SIG-M5 treated with dmso at 0.1 percent for 504 hours (cell line): ENCODE data around the gene ITM2C.
A peak's percentile ranks its signal among the peaks of the same experiment; 100 is the strongest.

Experiments used
- DNase-seq: peaks from one replicate; lab custom pipeline; 2025; ENCODE audit not compliant: unreplicated experiment; lab: John Stamatoyannopoulos, UW

The ITM2C gene

GRCh38 chr2:230906471-230907230 is 41.9 kb downstream of the ITM2C start:
- no peak for DNase-seq

GRCh38 chr2:230907361-230908091 is 42.8 kb downstream of the ITM2C start:
- DNase-seq, result no peak

GRCh38 chr2:230908092-230908594 is 43.4 kb downstream of the ITM2C start:
- DNase-seq, result no peak

- DNase-seq, result peak; percentile 92
Observed at GRCh38 chr2:230908595-230909191, 44.0 kb downstream of the ITM2C start.

DNA sequence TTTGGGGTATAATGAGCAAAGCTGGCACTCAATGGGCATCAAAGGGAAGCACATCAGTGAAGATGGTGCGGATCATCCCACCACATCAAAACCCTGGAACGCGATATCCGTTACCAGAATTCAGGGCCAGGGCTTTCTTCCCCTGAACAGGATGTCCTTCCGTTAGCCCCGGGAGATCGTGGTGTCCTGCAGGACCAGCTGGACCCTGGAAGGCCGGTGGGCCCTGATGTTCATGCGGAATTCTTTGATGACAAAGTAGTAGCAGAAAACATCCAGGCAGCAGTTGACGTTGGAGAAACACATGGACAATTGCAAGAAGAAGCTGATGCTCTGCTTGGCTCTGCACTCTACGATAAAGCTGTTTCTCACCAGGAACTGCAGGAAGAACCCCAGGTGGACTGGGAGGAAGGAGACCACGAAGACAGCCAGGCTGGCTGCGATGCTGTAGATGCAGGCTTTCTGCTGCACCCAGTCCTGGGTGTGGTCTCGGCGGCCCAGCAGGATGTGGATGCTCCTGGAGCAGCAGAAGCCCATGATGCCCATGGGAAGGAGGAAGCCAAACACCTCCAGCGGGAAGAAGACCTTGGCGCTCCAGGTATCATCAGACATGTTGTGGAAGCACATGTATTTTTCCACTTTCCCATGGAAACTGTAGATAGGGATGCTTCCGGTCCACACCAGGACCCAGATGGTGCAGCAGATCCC is 45.3 kb downstream of the ITM2C start:
- DNase-seq, result no peak

GRCh38 chr2:230910546-230911177 is 45.9 kb downstream of the ITM2C start:
- DNase-seq, result no peak

- no peak for DNase-seq
Observed at GRCh38 chr2:230912046-230912445, 47.3 kb downstream of the ITM2C start.

DNA sequence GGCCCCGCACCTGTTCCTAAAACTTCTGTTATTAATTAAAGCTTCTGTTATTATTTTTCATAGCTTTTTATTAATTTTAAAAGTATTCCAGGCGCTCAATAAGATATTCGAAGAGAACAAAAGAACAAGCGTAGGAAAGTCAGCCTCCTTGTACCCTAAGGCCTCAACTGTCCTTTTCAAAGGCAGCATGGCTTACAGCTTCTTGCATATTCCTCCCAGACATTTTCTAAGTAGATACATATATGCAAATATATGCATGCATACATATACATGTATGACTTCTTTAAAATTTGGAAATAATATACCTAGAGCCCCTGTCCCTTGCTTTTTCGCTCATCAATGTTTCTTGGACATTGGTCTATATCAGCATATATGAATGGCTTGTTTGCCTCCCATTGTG is 48.0 kb downstream of the ITM2C start:
- DNase-seq, result no peak

- DNase-seq, result peak; percentile 89
Observed at GRCh38 chr2:230913406-230914143, 48.8 kb downstream of the ITM2C start.

GRCh38 chr2:230914886-230915285 is 50.1 kb downstream of the ITM2C start:
- no peak for DNase-seq

- no peak for DNase-seq
Observed at GRCh38 chr2:230915319-230915718, 50.6 kb downstream of the ITM2C start.

DNA sequence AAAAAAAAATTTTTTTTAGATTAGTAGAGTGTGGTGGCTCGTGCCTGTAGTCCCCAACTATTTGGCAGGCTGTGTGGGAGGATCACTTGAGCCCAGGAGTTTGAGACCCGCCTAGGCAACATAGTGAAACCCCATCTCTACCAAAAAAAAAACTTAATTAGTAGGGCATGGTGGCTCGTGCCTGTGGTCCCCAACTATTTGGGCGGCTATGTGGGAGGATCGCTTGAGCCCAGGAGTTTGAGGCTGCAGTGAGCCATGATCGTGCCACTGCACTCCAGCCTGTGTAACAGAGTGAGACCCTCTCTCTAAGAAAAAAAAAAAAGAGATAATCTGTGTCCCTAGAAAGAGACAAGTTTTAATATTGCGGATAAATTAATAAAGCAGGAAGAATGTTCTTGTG is 51.5 kb downstream of the ITM2C start:
- no peak for DNase-seq

GRCh38 chr2:230919240-230919639 is 54.5 kb downstream of the ITM2C start:
- no peak for DNase-seq

DNA sequence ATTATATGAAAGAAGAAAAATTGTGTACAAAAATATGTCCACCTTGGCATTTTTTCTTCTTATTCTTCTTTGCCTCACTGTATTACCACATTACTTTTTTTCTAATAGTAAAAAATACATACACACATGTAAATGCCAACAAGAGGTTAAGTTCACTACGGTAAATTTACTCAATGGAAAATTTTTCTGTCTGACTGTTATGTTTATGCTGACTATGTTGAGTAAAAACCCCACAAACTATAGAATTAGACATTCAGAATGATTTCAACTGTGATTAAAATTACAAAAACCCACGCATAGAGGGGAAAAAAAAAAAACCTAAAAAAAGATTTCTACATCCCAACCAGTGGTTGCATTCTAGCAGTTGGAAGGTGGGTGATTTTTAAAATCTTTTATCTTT is 54.9 kb downstream of the ITM2C start:
- DNase-seq, result no peak

DNA sequence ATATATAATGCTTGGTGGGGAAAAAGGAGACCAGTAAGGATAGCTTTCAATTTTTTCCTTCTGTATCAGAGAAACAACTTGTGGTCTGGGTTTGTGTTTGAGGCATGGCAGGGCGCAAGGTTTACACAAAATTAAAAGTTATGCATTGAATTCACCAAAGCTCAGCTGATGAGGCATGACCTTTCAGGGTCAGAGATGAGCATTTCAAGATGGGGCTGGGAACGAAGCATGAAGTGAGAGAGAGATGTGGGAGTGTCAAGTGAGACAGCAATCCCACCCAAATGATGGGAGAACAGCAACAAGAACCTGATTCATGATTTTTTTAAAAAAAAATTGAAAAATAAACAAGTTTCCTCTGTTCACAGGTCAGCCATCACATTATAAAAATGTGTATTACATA is 55.4 kb downstream of the ITM2C start:
- DNase-seq, result no peak

GRCh38 chr2:230921806-230922595 is 57.3 kb downstream of the ITM2C start:
- DNase-seq, result no peak

DNA sequence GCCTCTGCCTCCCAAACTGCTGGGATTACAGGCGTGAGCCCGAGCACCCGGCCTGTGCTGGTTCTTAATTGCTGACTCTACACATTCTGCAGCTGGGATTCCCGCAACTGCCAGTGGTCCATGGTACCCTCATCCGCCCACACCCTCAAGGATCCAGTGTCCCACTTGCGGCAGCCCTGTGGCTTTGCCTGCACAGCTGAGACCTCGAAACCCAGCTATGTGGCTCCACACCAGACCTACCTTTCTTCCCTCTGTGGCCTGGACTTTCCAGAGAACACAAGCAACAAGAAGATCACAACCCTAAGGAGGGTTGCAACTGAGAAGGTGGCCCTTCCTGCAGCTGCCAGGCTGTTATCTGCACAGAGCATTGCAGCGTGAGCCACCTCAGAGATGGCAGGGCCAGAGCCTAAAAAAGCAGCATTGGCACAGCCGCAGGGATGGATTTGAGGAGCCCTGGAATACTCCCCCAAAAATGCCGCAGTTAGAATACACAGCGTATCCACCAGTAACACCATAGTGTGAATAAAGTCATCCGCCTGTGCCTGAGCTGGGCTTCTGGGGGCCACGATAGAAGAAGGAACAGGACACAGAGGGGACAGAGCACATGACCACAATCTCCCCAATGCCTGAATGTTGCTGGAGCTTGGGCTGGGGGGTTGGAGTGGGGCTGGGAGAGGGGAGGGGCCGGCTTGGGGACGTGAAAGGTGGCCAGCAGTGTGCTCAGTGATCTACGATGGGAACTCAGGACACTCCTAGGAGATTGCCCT is 58.4 kb downstream of the ITM2C start:
- DNase-seq, result no peak

DNA sequence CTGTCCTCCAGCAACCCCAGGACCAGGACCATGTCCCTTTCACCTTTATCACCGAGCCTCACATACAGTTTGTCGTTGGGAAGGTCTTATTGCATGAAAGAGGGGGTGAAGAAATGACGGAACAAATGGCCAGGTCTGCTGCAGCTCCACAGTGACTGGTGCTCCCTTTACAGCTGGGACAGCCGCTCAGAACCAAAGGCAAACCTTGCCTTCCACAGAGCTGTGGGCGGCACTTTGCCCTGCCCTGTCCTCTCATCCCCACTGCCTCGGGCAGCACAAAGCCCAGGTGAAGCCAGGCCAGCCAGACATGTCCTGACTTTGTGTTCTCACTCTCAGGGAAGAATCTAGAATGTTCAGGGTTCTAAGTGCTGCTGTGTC is 59.3 kb downstream of the ITM2C start:
- DNase-seq, result no peak
